SK-N-SH treated with all-trans-retinoic acid at 6 μM for 48 hours (cell line): ENCODE data around the gene PYHIN1.

ENCODE experiments used
- ATAC-seq: fragments of 200-7000 bp; cut with Tn5 transposase; 3 replicates; pipeline ENCODE4 v1.9.1; 2020; ENCODE audit warnings: mild to moderate bottlenecking, moderate library complexity
- ARNTL ChIP-seq: fragments of 450-650 bp; formaldehyde crosslinking; IDR thresholded peaks from 2 replicates; pipeline ENCODE4 v1.5.0; 2020; ENCODE audit warnings: low read depth, mild to moderate bottlenecking, moderate library complexity, borderline replicate concordance
- CSDC2 ChIP-seq: fragments of 250-450 bp; sonication (Bioruptor Pico); IDR thresholded peaks from 2 replicates; pipeline ENCODE4 v1.5.0; 2020; ENCODE audit warnings: mild to moderate bottlenecking, moderate library complexity
- ESRRG ChIP-seq: fragments of 250-450 bp; sonication (Bioruptor Pico); IDR thresholded peaks from 2 replicates; pipeline ENCODE4 v1.6.1; 2021; ENCODE audit warnings: mild to moderate bottlenecking
- GLIS3 ChIP-seq: fragments of 250-450 bp; sonication (Bioruptor Pico); IDR thresholded peaks from 2 replicates; pipeline ENCODE4 v1.5.0; 2020; ENCODE audit warnings: mild to moderate bottlenecking, moderate library complexity
- ISL1 ChIP-seq: fragments of 250-450 bp; sonication (Bioruptor Pico); IDR thresholded peaks from 2 replicates; pipeline ENCODE4 v2.1.2; 2022; ENCODE audit warnings: mild to moderate bottlenecking, moderate library complexity
- OSR1 ChIP-seq: fragments of 250-450 bp; sonication (Bioruptor Pico); IDR thresholded peaks from 2 replicates; pipeline ENCODE4 v1.8.0; 2022; ENCODE audit warnings: moderate library complexity, mild to moderate bottlenecking, inconsistent platforms
- PPARA ChIP-seq: fragments of 250-450 bp; sonication (Bioruptor Pico); IDR thresholded peaks from 2 replicates; pipeline ENCODE4 v1.5.0; 2020; ENCODE audit warnings: mild to moderate bottlenecking, borderline replicate concordance
- SNAI2 ChIP-seq: fragments of 250-450 bp; sonication (Bioruptor Pico); IDR thresholded peaks from 2 replicates; pipeline ENCODE4 v1.5.0; 2020; ENCODE audit warnings: mild to moderate bottlenecking, moderate library complexity
- TCF4 ChIP-seq: fragments of 250-450 bp; sonication (Bioruptor Pico); IDR thresholded peaks from 2 replicates; pipeline ENCODE4 v1.8.0; 2021; ENCODE audit warnings: mild to moderate bottlenecking, moderate library complexity, borderline replicate concordance
- ZFP3 ChIP-seq: fragments of 250-450 bp; sonication (Bioruptor Pico); IDR thresholded peaks from 2 replicates; pipeline ENCODE4 v1.5.0; 2020; ENCODE audit warnings: mild to moderate bottlenecking, moderate library complexity
- ZFP30 ChIP-seq: fragments of 450-650 bp; formaldehyde crosslinking; IDR thresholded peaks from 2 replicates; pipeline ENCODE4 v1.5.0; 2022; ENCODE audit warnings: mild to moderate bottlenecking, moderate library complexity
- ZNF565 ChIP-seq: fragments of 450-650 bp; formaldehyde crosslinking; conservative IDR thresholded peaks from 2 replicates; pipeline ENCODE4 v1.5.0; 2020; ENCODE audit warnings: low read depth, mild to moderate bottlenecking, moderate library complexity
- ZNF70 ChIP-seq: fragments of 450-650 bp; formaldehyde crosslinking; IDR thresholded peaks from 2 replicates; pipeline ENCODE4 v1.5.0; 2020; ENCODE audit warnings: mild to moderate bottlenecking, moderate library complexity
- ZNF8 ChIP-seq: fragments of 450-650 bp; formaldehyde crosslinking; IDR thresholded peaks from 2 replicates; pipeline ENCODE4 v1.5.0; 2020; ENCODE audit warnings: mild to moderate bottlenecking, moderate library complexity
- TF ChIP-seq, protein P1 (sequence below): fragments of 250-450 bp; sonication (Bioruptor Pico); IDR thresholded peaks from 2 replicates; pipeline ENCODE4 v1.8.0; 2020; ENCODE audit warnings: mild to moderate bottlenecking, moderate library complexity, borderline replicate concordance
- TF ChIP-seq, protein P2 (sequence below): fragments of 250-450 bp; sonication (Bioruptor Pico); IDR thresholded peaks from 2 replicates; pipeline ENCODE4 v1.5.1; 2021; ENCODE audit warnings: mild to moderate bottlenecking, moderate library complexity
- TF ChIP-seq, protein P3 (sequence below): fragments of 250-450 bp; sonication (Bioruptor Pico); IDR thresholded peaks from 2 replicates; pipeline ENCODE4 v1.8.0; 2021; ENCODE audit warnings: low read depth, mild to moderate bottlenecking, moderate library complexity, borderline replicate concordance

Gene PYHIN1

DNA sequence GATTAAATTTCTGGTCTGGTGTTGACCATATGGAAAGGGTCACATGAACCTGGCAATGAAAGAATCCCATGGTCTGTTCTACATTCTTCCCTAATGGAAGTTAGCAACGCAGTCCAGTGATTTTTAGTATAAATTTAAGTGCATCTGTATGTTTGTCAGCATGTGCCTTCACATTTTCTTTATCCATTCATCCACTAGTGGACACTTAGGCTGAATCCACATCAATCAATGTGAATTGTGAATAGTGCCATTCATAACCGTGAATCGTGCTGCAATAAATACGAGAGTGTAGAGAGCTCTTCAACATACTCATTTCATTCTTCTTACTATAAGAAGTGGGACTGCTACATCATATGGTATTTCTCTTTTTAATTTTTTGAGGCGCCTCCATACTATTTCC, 65.6 kb downstream of the PYHIN1 start (continued):
- TF ChIP-seq, protein P1, sequence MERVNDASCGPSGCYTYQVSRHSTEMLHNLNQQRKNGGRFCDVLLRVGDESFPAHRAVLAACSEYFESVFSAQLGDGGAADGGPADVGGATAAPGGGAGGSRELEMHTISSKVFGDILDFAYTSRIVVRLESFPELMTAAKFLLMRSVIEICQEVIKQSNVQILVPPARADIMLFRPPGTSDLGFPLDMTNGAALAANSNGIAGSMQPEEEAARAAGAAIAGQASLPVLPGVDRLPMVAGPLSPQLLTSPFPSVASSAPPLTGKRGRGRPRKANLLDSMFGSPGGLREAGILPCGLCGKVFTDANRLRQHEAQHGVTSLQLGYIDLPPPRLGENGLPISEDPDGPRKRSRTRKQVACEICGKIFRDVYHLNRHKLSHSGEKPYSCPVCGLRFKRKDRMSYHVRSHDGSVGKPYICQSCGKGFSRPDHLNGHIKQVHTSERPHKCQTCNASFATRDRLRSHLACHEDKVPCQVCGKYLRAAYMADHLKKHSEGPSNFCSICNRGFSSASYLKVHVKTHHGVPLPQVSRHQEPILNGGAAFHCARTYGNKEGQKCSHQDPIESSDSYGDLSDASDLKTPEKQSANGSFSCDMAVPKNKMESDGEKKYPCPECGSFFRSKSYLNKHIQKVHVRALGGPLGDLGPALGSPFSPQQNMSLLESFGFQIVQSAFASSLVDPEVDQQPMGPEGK (CRISPR knock-in tag): no peak
- TF ChIP-seq OSR1 (CRISPR knock-in tag): no peak
- TF ChIP-seq ZNF565: no peak
- no peak for TF ChIP-seq ESRRG (CRISPR knock-in tag)

DNA sequence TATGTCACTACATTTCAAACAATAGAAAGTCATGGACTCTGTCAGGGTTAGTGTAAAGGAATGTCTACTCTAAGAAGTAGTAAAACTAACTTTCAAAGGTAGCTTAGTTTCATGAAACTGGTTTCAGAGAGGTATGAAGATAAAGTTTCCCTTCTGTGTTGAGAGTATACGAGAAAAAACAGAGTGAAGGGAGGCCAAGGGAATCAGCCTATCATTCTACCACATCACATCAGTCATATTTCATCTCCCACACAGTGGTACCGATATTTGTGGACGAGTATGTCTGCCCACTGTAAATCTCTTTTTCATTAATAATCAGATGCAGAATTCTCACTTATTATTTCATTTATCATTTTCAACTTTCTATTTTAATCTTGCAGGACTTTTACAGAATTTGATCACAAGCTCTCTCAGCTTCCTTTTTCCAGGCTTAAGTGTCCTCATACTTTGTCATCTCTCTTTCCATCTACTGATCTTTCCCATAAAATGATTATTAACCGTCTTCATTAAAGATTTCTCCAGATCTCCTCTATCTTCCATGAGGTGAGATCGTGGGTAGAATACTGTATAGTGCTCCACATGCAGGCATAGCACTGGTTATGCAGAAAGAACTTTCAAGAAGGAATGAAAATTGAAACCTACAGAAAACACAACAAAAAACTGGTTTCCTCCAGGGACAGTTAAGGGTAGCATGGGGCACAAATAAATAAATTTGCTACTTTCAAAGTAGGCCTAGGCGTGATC, 66.9 kb downstream of the PYHIN1 start:
- TF ChIP-seq TCF4 (CRISPR knock-in tag): no peak
- TF ChIP-seq, protein P1 (CRISPR knock-in tag): no peak
- TF ChIP-seq ARNTL (CRISPR knock-in tag): no peak
- TF ChIP-seq, protein P2, sequence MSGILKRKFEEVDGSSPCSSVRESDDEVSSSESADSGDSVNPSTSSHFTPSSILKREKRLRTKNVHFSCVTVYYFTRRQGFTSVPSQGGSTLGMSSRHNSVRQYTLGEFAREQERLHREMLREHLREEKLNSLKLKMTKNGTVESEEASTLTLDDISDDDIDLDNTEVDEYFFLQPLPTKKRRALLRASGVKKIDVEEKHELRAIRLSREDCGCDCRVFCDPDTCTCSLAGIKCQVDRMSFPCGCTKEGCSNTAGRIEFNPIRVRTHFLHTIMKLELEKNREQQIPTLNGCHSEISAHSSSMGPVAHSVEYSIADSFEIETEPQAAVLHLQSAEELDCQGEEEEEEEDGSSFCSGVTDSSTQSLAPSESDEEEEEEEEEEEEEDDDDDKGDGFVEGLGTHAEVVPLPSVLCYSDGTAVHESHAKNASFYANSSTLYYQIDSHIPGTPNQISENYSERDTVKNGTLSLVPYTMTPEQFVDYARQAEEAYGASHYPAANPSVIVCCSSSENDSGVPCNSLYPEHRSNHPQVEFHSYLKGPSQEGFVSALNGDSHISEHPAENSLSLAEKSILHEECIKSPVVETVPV (CRISPR knock-in tag): no peak
- no peak for TF ChIP-seq ZNF8 (CRISPR knock-in tag)
- no peak for TF ChIP-seq ZFP30 (CRISPR knock-in tag)
- no peak for TF ChIP-seq GLIS3 (CRISPR knock-in tag)
- TF ChIP-seq CSDC2 (CRISPR knock-in tag): no peak
- ATAC-seq: peak; percentile 12

DNA sequence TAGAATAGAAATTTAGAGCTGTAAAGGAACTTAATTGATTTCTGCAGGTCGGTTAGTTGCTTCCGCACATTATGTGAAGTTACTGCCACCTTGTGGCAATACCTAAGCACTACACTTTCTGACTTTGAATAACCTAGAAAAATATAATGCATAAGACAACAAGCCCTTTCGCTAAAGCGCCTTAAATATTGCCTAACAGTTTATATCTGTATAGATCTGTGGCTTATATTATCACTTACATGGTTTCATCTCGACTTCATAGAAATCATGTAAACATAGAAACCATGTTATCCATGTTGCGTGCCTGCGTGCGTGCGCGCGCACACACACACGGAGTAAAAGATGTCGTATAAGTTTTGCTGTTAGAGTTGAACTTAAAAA, 67.4 kb downstream of the PYHIN1 start:
- no peak for TF ChIP-seq PPARA
- no peak for TF ChIP-seq GLIS3 (CRISPR knock-in tag)
- TF ChIP-seq ZNF8 (CRISPR knock-in tag): no peak
- TF ChIP-seq, protein P1 (CRISPR knock-in tag): no peak
- no peak for TF ChIP-seq OSR1 (CRISPR knock-in tag)
- TF ChIP-seq ZFP3 (CRISPR knock-in tag): no peak
- TF ChIP-seq SNAI2 (CRISPR knock-in tag): no peak
- TF ChIP-seq ARNTL (CRISPR knock-in tag): no peak
- TF ChIP-seq, protein P3, sequence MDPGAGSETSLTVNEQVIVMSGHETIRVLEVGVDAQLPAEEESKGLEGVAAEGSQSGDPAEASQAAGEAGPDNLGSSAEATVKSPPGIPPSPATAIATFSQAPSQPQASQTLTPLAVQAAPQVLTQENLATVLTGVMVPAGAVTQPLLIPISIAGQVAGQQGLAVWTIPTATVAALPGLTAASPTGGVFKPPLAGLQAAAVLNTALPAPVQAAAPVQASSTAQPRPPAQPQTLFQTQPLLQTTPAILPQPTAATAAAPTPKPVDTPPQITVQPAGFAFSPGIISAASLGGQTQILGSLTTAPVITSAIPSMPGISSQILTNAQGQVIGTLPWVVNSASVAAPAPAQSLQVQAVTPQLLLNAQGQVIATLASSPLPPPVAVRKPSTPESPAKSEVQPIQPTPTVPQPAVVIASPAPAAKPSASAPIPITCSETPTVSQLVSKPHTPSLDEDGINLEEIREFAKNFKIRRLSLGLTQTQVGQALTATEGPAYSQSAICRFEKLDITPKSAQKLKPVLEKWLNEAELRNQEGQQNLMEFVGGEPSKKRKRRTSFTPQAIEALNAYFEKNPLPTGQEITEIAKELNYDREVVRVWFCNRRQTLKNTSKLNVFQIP (CRISPR knock-in tag): no peak
- TF ChIP-seq TCF4 (CRISPR knock-in tag): no peak
- TF ChIP-seq, protein P2 (CRISPR knock-in tag): no peak
- no peak for TF ChIP-seq ISL1
- no peak for TF ChIP-seq ZNF70 (CRISPR knock-in tag)
- peak; percentile 71 for ATAC-seq
